ENCODE measurements around the gene PHYKPL.
A peak's percentile ranks its signal among the peaks of the same experiment; 100 is the strongest.

Gene PHYKPL

GRCh38 chr5:178227929-178228328 lies 4.7 kb downstream of the PHYKPL start:
- TF ChIP-seq PAX5 (IDR thresholded peaks at IDR 0.05; ENCODE audit: insufficient read depth, low read length, severe bottlenecking), result no peak
- no peak for TF ChIP-seq SPI1 (IDR thresholded peaks at IDR 0.05; ENCODE audit: low read depth, low read length)
- TF ChIP-seq POLR2AphosphoS5 (IDR thresholded peaks at IDR 0.05; ENCODE audit: low read depth, low read length), result no peak
- TF ChIP-seq POLR2A (IDR thresholded peaks at IDR 0.05; ENCODE audit: low read depth, low read length), result no peak
- TF ChIP-seq TAF1 (IDR thresholded peaks at IDR 0.05; ENCODE audit: low read depth, low read length), result no peak
- TF ChIP-seq POU2F2 (IDR thresholded peaks at IDR 0.05; ENCODE audit: low read depth, low read length), result no peak
- DNase-seq (ENCODE audit: insufficient read length, low spot score) (no peak), FAIRE-seq (no peak)

- no peak for FAIRE-seq
- no peak for DNase-seq (ENCODE audit: insufficient read length, low spot score)
- no peak for TF ChIP-seq POLR2A (IDR thresholded peaks at IDR 0.05; ENCODE audit: low read depth, low read length)
- no peak for TF ChIP-seq TAF1 (IDR thresholded peaks at IDR 0.05; ENCODE audit: low read depth, low read length)
- no peak for TF ChIP-seq PAX5 (IDR thresholded peaks at IDR 0.05; ENCODE audit: insufficient read depth, low read length, severe bottlenecking)
- no peak for TF ChIP-seq POU2F2 (IDR thresholded peaks at IDR 0.05; ENCODE audit: low read depth, low read length)
- no peak for TF ChIP-seq SPI1 (IDR thresholded peaks at IDR 0.05; ENCODE audit: low read depth, low read length)
- TF ChIP-seq POLR2AphosphoS5 (IDR thresholded peaks at IDR 0.05; ENCODE audit: low read depth, low read length), result no peak
Observed at GRCh38 chr5:178227138-178227659, 5.4 kb downstream of the PHYKPL start.

- FAIRE-seq, result no peak
- DNase-seq (ENCODE audit: insufficient read length, low spot score), result no peak
- TF ChIP-seq PAX5 (IDR thresholded peaks at IDR 0.05; ENCODE audit: insufficient read depth, low read length, severe bottlenecking) (no peak), POU2F2 (IDR thresholded peaks at IDR 0.05; ENCODE audit: low read depth, low read length) (no peak), POLR2A (IDR thresholded peaks at IDR 0.05; ENCODE audit: low read depth, low read length) (no peak), POLR2AphosphoS5 (IDR thresholded peaks at IDR 0.05; ENCODE audit: low read depth, low read length) (no peak), TAF1 (IDR thresholded peaks at IDR 0.05; ENCODE audit: low read depth, low read length) (no peak), SPI1 (IDR thresholded peaks at IDR 0.05; ENCODE audit: low read depth, low read length) (no peak)
Observed at GRCh38 chr5:178225174-178225573, 7.4 kb downstream of the PHYKPL start.

GRCh38 chr5:178224403-178224802 lies 8.2 kb downstream of the PHYKPL start:
- TF ChIP-seq POU2F2 (IDR thresholded peaks at IDR 0.05; ENCODE audit: low read depth, low read length) (no peak), SPI1 (IDR thresholded peaks at IDR 0.05; ENCODE audit: low read depth, low read length) (no peak), POLR2A (IDR thresholded peaks at IDR 0.05; ENCODE audit: low read depth, low read length) (no peak), PAX5 (IDR thresholded peaks at IDR 0.05; ENCODE audit: insufficient read depth, low read length, severe bottlenecking) (no peak), TAF1 (IDR thresholded peaks at IDR 0.05; ENCODE audit: low read depth, low read length) (no peak), POLR2AphosphoS5 (IDR thresholded peaks at IDR 0.05; ENCODE audit: low read depth, low read length) (no peak)
- FAIRE-seq (no peak), DNase-seq (ENCODE audit: insufficient read length, low spot score) (no peak)

- DNase-seq (ENCODE audit: insufficient read length, low spot score) (no peak), FAIRE-seq (no peak)
- no peak for TF ChIP-seq SPI1 (IDR thresholded peaks at IDR 0.05; ENCODE audit: low read depth, low read length)
- 0 out of 2 replicates have a peak, but pooled peaks have one; percentile 37 for TF ChIP-seq POU2F2 (IDR thresholded peaks at IDR 0.05; ENCODE audit: low read depth, low read length)
Observed at GRCh38 chr5:178223828-178224335, 8.7 kb downstream of the PHYKPL start.

GRCh38 chr5:178223196-178223773 lies 9.3 kb downstream of the PHYKPL start:
- DNase-seq (ENCODE audit: insufficient read length, low spot score) (no peak), FAIRE-seq (no peak)
- TF ChIP-seq TAF1 (IDR thresholded peaks at IDR 0.05; ENCODE audit: low read depth, low read length), result no peak
- no peak for TF ChIP-seq PAX5 (IDR thresholded peaks at IDR 0.05; ENCODE audit: insufficient read depth, low read length, severe bottlenecking)
- no peak for TF ChIP-seq POLR2A (IDR thresholded peaks at IDR 0.05; ENCODE audit: low read depth, low read length)
- no peak for TF ChIP-seq POLR2AphosphoS5 (IDR thresholded peaks at IDR 0.05; ENCODE audit: low read depth, low read length)
- no peak for TF ChIP-seq POU2F2 (IDR thresholded peaks at IDR 0.05; ENCODE audit: low read depth, low read length)
- no peak for TF ChIP-seq SPI1 (IDR thresholded peaks at IDR 0.05; ENCODE audit: low read depth, low read length)

GRCh38 chr5:178222292-178222691 lies 10.3 kb downstream of the PHYKPL start:
- DNase-seq (ENCODE audit: insufficient read length, low spot score) (no peak), FAIRE-seq (no peak)
- no peak for TF ChIP-seq POLR2A (IDR thresholded peaks at IDR 0.05; ENCODE audit: low read depth, low read length)
- no peak for TF ChIP-seq POLR2AphosphoS5 (IDR thresholded peaks at IDR 0.05; ENCODE audit: low read depth, low read length)
- TF ChIP-seq SPI1 (IDR thresholded peaks at IDR 0.05; ENCODE audit: low read depth, low read length), result no peak
- TF ChIP-seq TAF1 (IDR thresholded peaks at IDR 0.05; ENCODE audit: low read depth, low read length), result no peak
- no peak for TF ChIP-seq PAX5 (IDR thresholded peaks at IDR 0.05; ENCODE audit: insufficient read depth, low read length, severe bottlenecking)

- TF ChIP-seq POU2F2 (IDR thresholded peaks at IDR 0.05; ENCODE audit: low read depth, low read length) (no peak), POLR2A (IDR thresholded peaks at IDR 0.05; ENCODE audit: low read depth, low read length) (no peak), PAX5 (IDR thresholded peaks at IDR 0.05; ENCODE audit: insufficient read depth, low read length, severe bottlenecking) (no peak), POLR2AphosphoS5 (IDR thresholded peaks at IDR 0.05; ENCODE audit: low read depth, low read length) (no peak), SPI1 (IDR thresholded peaks at IDR 0.05; ENCODE audit: low read depth, low read length) (no peak), TAF1 (IDR thresholded peaks at IDR 0.05; ENCODE audit: low read depth, low read length) (no peak)
- no peak for DNase-seq (ENCODE audit: insufficient read length, low spot score)
- FAIRE-seq, result no peak
Observed at GRCh38 chr5:178221853-178222252, 10.7 kb downstream of the PHYKPL start.

GRCh38 chr5:178221282-178221681 lies 11.3 kb downstream of the PHYKPL start:
- no peak for TF ChIP-seq SPI1 (IDR thresholded peaks at IDR 0.05; ENCODE audit: low read depth, low read length)
- no peak for TF ChIP-seq PAX5 (IDR thresholded peaks at IDR 0.05; ENCODE audit: insufficient read depth, low read length, severe bottlenecking)
- TF ChIP-seq POU2F2 (IDR thresholded peaks at IDR 0.05; ENCODE audit: low read depth, low read length), result no peak
- no peak for TF ChIP-seq POLR2AphosphoS5 (IDR thresholded peaks at IDR 0.05; ENCODE audit: low read depth, low read length)
- TF ChIP-seq TAF1 (IDR thresholded peaks at IDR 0.05; ENCODE audit: low read depth, low read length), result no peak
- no peak for TF ChIP-seq POLR2A (IDR thresholded peaks at IDR 0.05; ENCODE audit: low read depth, low read length)
- no peak for FAIRE-seq
- no peak for DNase-seq (ENCODE audit: insufficient read length, low spot score)

GRCh38 chr5:178218827-178219226 lies 13.8 kb downstream of the PHYKPL start:
- TF ChIP-seq TAF1 (IDR thresholded peaks at IDR 0.05; ENCODE audit: low read depth, low read length) (no peak), POLR2AphosphoS5 (IDR thresholded peaks at IDR 0.05; ENCODE audit: low read depth, low read length) (no peak), PAX5 (IDR thresholded peaks at IDR 0.05; ENCODE audit: insufficient read depth, low read length, severe bottlenecking) (no peak), SPI1 (IDR thresholded peaks at IDR 0.05; ENCODE audit: low read depth, low read length) (no peak), POU2F2 (IDR thresholded peaks at IDR 0.05; ENCODE audit: low read depth, low read length) (no peak), POLR2A (IDR thresholded peaks at IDR 0.05; ENCODE audit: low read depth, low read length) (no peak)
- DNase-seq (ENCODE audit: insufficient read length, low spot score) (no peak), FAIRE-seq (no peak)

All from GM12891 (cell line).